Measurements from ENCODE around the gene ARSH.
A peak's percentile ranks its signal among the peaks of the same experiment; 100 is the strongest.
"Not testable (repeated sequence)": the region's sequence is repeated elsewhere in the genome, so short reads cannot be mapped to it uniquely, and the experiment has no call there.

ARSH gene

GRCh38 chrX:2967998-2968909 is 38.1 kb upstream of the ARSH start:
- H3K9me3 ChIP-seq (ENCODE audit: control insufficient read depth in 1 of 2, low read length in 2 of 2): no peaks in the 10 kb centered on the region
- no peak overlapping the region for H3K9ac ChIP-seq (ENCODE audit: low read depth in 1 of 2, low read length in 2 of 2)
- peak overlapping the region in 1 of 2 donors; percentile 35 for H3K4me3 ChIP-seq (ENCODE audit: low read depth in 1 of 2, low read length in 2 of 2)
- no peaks in the 10 kb centered on the region for H3K36me3 ChIP-seq (ENCODE audit: control insufficient read depth in 1 of 2, insufficient read depth in 2 of 2, low read length in 2 of 2)
- H3K4me1 ChIP-seq (ENCODE audit: control insufficient read depth in 1 of 2, insufficient read depth in 2 of 2, low read length in 2 of 2): no peaks in the 10 kb centered on the region
- no peaks in the 10 kb centered on the region for H3K27me3 ChIP-seq (ENCODE audit: control insufficient read depth in 1 of 2, insufficient read depth in 2 of 2, low read length in 2 of 2)
- H3K27ac ChIP-seq (ENCODE audit: low read depth, low read length): no peak overlapping the region

- no peak overlapping the region for H3K27ac ChIP-seq (ENCODE audit: low read depth, low read length)
- no peaks in the 10 kb centered on the region for H3K9me3 ChIP-seq (ENCODE audit: control insufficient read depth in 1 of 2, low read length in 2 of 2)
- no peaks in the 10 kb centered on the region for H3K36me3 ChIP-seq (ENCODE audit: control insufficient read depth in 1 of 2, insufficient read depth in 2 of 2, low read length in 2 of 2)
- H3K4me3 ChIP-seq (ENCODE audit: low read depth in 1 of 2, low read length in 2 of 2): no peak overlapping the region
- H3K4me1 ChIP-seq (ENCODE audit: control insufficient read depth in 1 of 2, insufficient read depth in 2 of 2, low read length in 2 of 2): no peaks in the 10 kb centered on the region
- H3K27me3 ChIP-seq (ENCODE audit: control insufficient read depth in 1 of 2, insufficient read depth in 2 of 2, low read length in 2 of 2): no peaks in the 10 kb centered on the region
- H3K9ac ChIP-seq (ENCODE audit: low read depth in 1 of 2, low read length in 2 of 2): no peak overlapping the region
Measured at GRCh38 chrX:2969021-2969420, 37.3 kb upstream of the ARSH start.

GRCh38 chrX:2972391-2972790 is 34.0 kb upstream of the ARSH start:
- no peak overlapping the region for H3K9ac ChIP-seq (ENCODE audit: low read depth in 1 of 2, low read length in 2 of 2)
- H3K4me1 ChIP-seq (ENCODE audit: control insufficient read depth in 1 of 2, insufficient read depth in 2 of 2, low read length in 2 of 2): no peaks in the 10 kb centered on the region
- no peaks in the 10 kb centered on the region for H3K9me3 ChIP-seq (ENCODE audit: control insufficient read depth in 1 of 2, low read length in 2 of 2)
- no peaks in the 10 kb centered on the region for H3K36me3 ChIP-seq (ENCODE audit: control insufficient read depth in 1 of 2, insufficient read depth in 2 of 2, low read length in 2 of 2)
- no peaks in the 10 kb centered on the region for H3K27me3 ChIP-seq (ENCODE audit: control insufficient read depth in 1 of 2, insufficient read depth in 2 of 2, low read length in 2 of 2)
- no peak overlapping the region for H3K4me3 ChIP-seq (ENCODE audit: low read depth in 1 of 2, low read length in 2 of 2)
- H3K27ac ChIP-seq (ENCODE audit: low read depth, low read length): no peak overlapping the region

GRCh38 chrX:2974961-2975360 is 31.4 kb upstream of the ARSH start:
- no peaks in the 10 kb centered on the region for H3K27me3 ChIP-seq (ENCODE audit: control insufficient read depth in 1 of 2, insufficient read depth in 2 of 2, low read length in 2 of 2)
- H3K9ac ChIP-seq (ENCODE audit: low read depth in 1 of 2, low read length in 2 of 2): no peak overlapping the region
- H3K4me3 ChIP-seq (ENCODE audit: low read depth in 1 of 2, low read length in 2 of 2): no peak overlapping the region
- no peaks in the 10 kb centered on the region for H3K4me1 ChIP-seq (ENCODE audit: control insufficient read depth in 1 of 2, insufficient read depth in 2 of 2, low read length in 2 of 2)
- no peak overlapping the region for H3K27ac ChIP-seq (ENCODE audit: low read depth, low read length)
- no peaks in the 10 kb centered on the region for H3K9me3 ChIP-seq (ENCODE audit: control insufficient read depth in 1 of 2, low read length in 2 of 2)
- no peaks in the 10 kb centered on the region for H3K36me3 ChIP-seq (ENCODE audit: control insufficient read depth in 1 of 2, insufficient read depth in 2 of 2, low read length in 2 of 2)

GRCh38 chrX:2978639-2979038 is 27.7 kb upstream of the ARSH start:
- H3K9me3 ChIP-seq (ENCODE audit: control insufficient read depth in 1 of 2, low read length in 2 of 2); H3K27me3 ChIP-seq (ENCODE audit: control insufficient read depth in 1 of 2, insufficient read depth in 2 of 2, low read length in 2 of 2); H3K27ac ChIP-seq (ENCODE audit: low read depth, low read length); H3K4me1 ChIP-seq (ENCODE audit: control insufficient read depth in 1 of 2, insufficient read depth in 2 of 2, low read length in 2 of 2); H3K9ac ChIP-seq (ENCODE audit: low read depth in 1 of 2, low read length in 2 of 2); H3K4me3 ChIP-seq (ENCODE audit: low read depth in 1 of 2, low read length in 2 of 2); H3K36me3 ChIP-seq (ENCODE audit: control insufficient read depth in 1 of 2, insufficient read depth in 2 of 2, low read length in 2 of 2): not testable (repeated sequence)

- no peaks in the 10 kb centered on the region for H3K27me3 ChIP-seq (ENCODE audit: control insufficient read depth in 1 of 2, insufficient read depth in 2 of 2, low read length in 2 of 2)
- no peaks in the 10 kb centered on the region for H3K9me3 ChIP-seq (ENCODE audit: control insufficient read depth in 1 of 2, low read length in 2 of 2)
- no peaks in the 10 kb centered on the region for H3K36me3 ChIP-seq (ENCODE audit: control insufficient read depth in 1 of 2, insufficient read depth in 2 of 2, low read length in 2 of 2)
- no peaks in the 10 kb centered on the region for H3K4me1 ChIP-seq (ENCODE audit: control insufficient read depth in 1 of 2, insufficient read depth in 2 of 2, low read length in 2 of 2)
- no peak overlapping the region for H3K4me3 ChIP-seq (ENCODE audit: low read depth in 1 of 2, low read length in 2 of 2)
- no peak overlapping the region for H3K9ac ChIP-seq (ENCODE audit: low read depth in 1 of 2, low read length in 2 of 2)
- no peak overlapping the region for H3K27ac ChIP-seq (ENCODE audit: low read depth, low read length)
Measured at GRCh38 chrX:2984342-2984741, 22.0 kb upstream of the ARSH start.

GRCh38 chrX:2989565-2989964 is 16.8 kb upstream of the ARSH start:
- Histone ChIP-seq H3K4me1 (ENCODE audit: control insufficient read depth in 1 of 2, insufficient read depth in 2 of 2, low read length in 2 of 2) (no peaks in the 10 kb centered on the region), H3K27me3 (ENCODE audit: control insufficient read depth in 1 of 2, insufficient read depth in 2 of 2, low read length in 2 of 2) (no peaks in the 10 kb centered on the region), H3K9me3 (ENCODE audit: control insufficient read depth in 1 of 2, low read length in 2 of 2) (no peaks in the 10 kb centered on the region), H3K4me3 (ENCODE audit: low read depth in 1 of 2, low read length in 2 of 2) (no peak overlapping the region), H3K27ac (ENCODE audit: low read depth, low read length) (no peak overlapping the region), H3K36me3 (ENCODE audit: control insufficient read depth in 1 of 2, insufficient read depth in 2 of 2, low read length in 2 of 2) (no peaks in the 10 kb centered on the region), H3K9ac (ENCODE audit: low read depth in 1 of 2, low read length in 2 of 2) (no peak overlapping the region)

- H3K4me1 ChIP-seq (ENCODE audit: control insufficient read depth in 1 of 2, insufficient read depth in 2 of 2, low read length in 2 of 2): no peaks in the 10 kb centered on the region
- H3K27me3 ChIP-seq (ENCODE audit: control insufficient read depth in 1 of 2, insufficient read depth in 2 of 2, low read length in 2 of 2): no peaks in the 10 kb centered on the region
- H3K36me3 ChIP-seq (ENCODE audit: control insufficient read depth in 1 of 2, insufficient read depth in 2 of 2, low read length in 2 of 2): no peaks in the 10 kb centered on the region
- H3K9ac ChIP-seq (ENCODE audit: low read depth in 1 of 2, low read length in 2 of 2): no peak overlapping the region
- no peaks in the 10 kb centered on the region for H3K9me3 ChIP-seq (ENCODE audit: control insufficient read depth in 1 of 2, low read length in 2 of 2)
- no peak overlapping the region for H3K27ac ChIP-seq (ENCODE audit: low read depth, low read length)
- no peak overlapping the region for H3K4me3 ChIP-seq (ENCODE audit: low read depth in 1 of 2, low read length in 2 of 2)
Measured at GRCh38 chrX:3010532-3010931, 4.2 kb downstream of the ARSH start.

GRCh38 chrX:3017492-3017891 is 11.1 kb downstream of the ARSH start:
- no peak overlapping the region for H3K27ac ChIP-seq (ENCODE audit: low read depth, low read length)
- no peak overlapping the region for H3K4me3 ChIP-seq (ENCODE audit: low read depth in 1 of 2, low read length in 2 of 2)
- no peaks in the 10 kb centered on the region for H3K9me3 ChIP-seq (ENCODE audit: control insufficient read depth in 1 of 2, low read length in 2 of 2)
- H3K9ac ChIP-seq (ENCODE audit: low read depth in 1 of 2, low read length in 2 of 2): no peak overlapping the region
- H3K36me3 ChIP-seq (ENCODE audit: control insufficient read depth in 1 of 2, insufficient read depth in 2 of 2, low read length in 2 of 2): no peaks in the 10 kb centered on the region
- H3K4me1 ChIP-seq (ENCODE audit: control insufficient read depth in 1 of 2, insufficient read depth in 2 of 2, low read length in 2 of 2): no peaks in the 10 kb centered on the region
- no peaks in the 10 kb centered on the region for H3K27me3 ChIP-seq (ENCODE audit: control insufficient read depth in 1 of 2, insufficient read depth in 2 of 2, low read length in 2 of 2)

GRCh38 chrX:3024176-3024575 is 17.8 kb downstream of the ARSH start:
- no peak overlapping the region for H3K4me3 ChIP-seq (ENCODE audit: low read depth in 1 of 2, low read length in 2 of 2)
- no peaks in the 10 kb centered on the region for H3K9me3 ChIP-seq (ENCODE audit: control insufficient read depth in 1 of 2, low read length in 2 of 2)
- no peaks in the 10 kb centered on the region for H3K36me3 ChIP-seq (ENCODE audit: control insufficient read depth in 1 of 2, insufficient read depth in 2 of 2, low read length in 2 of 2)
- H3K27me3 ChIP-seq (ENCODE audit: control insufficient read depth in 1 of 2, insufficient read depth in 2 of 2, low read length in 2 of 2): no peaks in the 10 kb centered on the region
- H3K4me1 ChIP-seq (ENCODE audit: control insufficient read depth in 1 of 2, insufficient read depth in 2 of 2, low read length in 2 of 2): no peaks in the 10 kb centered on the region
- no peak overlapping the region for H3K9ac ChIP-seq (ENCODE audit: low read depth in 1 of 2, low read length in 2 of 2)
- H3K27ac ChIP-seq (ENCODE audit: low read depth, low read length): no peak overlapping the region

Data from duodenal mucosa (tissue), 2 donors.